Measurements from ENCODE around the gene SALL3. TPM values are rescaled to one million over a fixed set of nuclear protein-coding genes. Genes with fewer than 3 reads are reported as not detected.

SALL3 gene
- total RNA-seq, 1 experiment from 2014 or later: not detected

GRCh38 chr18:79013869-79014268, 34.3 kb downstream of the SALL3 start:
- CTCF ChIA-PET: no interaction called here
- Mint-ChIP-seq H3K9me3 (ENCODE audit: low read depth, unreplicated experiment) (no peaks in the 10 kb centered on the region), H3K36me3 (ENCODE audit: insufficient read depth, unreplicated experiment) (no peaks in the 10 kb centered on the region), H3K27me3 (ENCODE audit: unreplicated experiment) (peaks cover 51% of the 10 kb centered on the region), H3K27ac (ENCODE audit: unreplicated experiment) (no peak overlapping the region), H3K4me3 (ENCODE audit: low read depth, unreplicated experiment) (no peak overlapping the region), H3K4me1 (ENCODE audit: low read depth, unreplicated experiment) (no peaks in the 10 kb centered on the region)
- TF ChIP-seq CTCF (IDR thresholded peaks at IDR 0.05; ENCODE audit: unreplicated experiment): no peak
- intact Hi-C loops (cut with micrococcal nuclease; ENCODE audit: unreplicated experiment): no loop called here
- no peak for DNase-seq
- BruUV-seq (replicated peaks): no TSS peak

- CTCF ChIA-PET: no interaction called here
- TF ChIP-seq CTCF (IDR thresholded peaks at IDR 0.05; ENCODE audit: unreplicated experiment): no peak
- no peak overlapping the region for H3K4me3 Mint-ChIP-seq (ENCODE audit: low read depth, unreplicated experiment)
- no peak for DNase-seq
- H3K36me3 Mint-ChIP-seq (ENCODE audit: insufficient read depth, unreplicated experiment): no peaks in the 10 kb centered on the region
- intact Hi-C loops (cut with micrococcal nuclease; ENCODE audit: unreplicated experiment): no loop called here
- BruUV-seq (replicated peaks): no TSS peak
- H3K27ac Mint-ChIP-seq (ENCODE audit: unreplicated experiment): no peak overlapping the region
- H3K4me1 Mint-ChIP-seq (ENCODE audit: low read depth, unreplicated experiment): no peaks in the 10 kb centered on the region
- peaks cover 39% of the 10 kb centered on the region for H3K27me3 Mint-ChIP-seq (ENCODE audit: unreplicated experiment)
- H3K9me3 Mint-ChIP-seq (ENCODE audit: low read depth, unreplicated experiment): no peaks in the 10 kb centered on the region
Measured at GRCh38 chr18:79018911-79019310, 39.3 kb downstream of the SALL3 start.

- H3K9me3 Mint-ChIP-seq (ENCODE audit: low read depth, unreplicated experiment): no peaks in the 10 kb centered on the region
- peaks cover 29% of the 10 kb centered on the region for H3K27me3 Mint-ChIP-seq (ENCODE audit: unreplicated experiment)
- H3K27ac Mint-ChIP-seq (ENCODE audit: unreplicated experiment): no peak overlapping the region
- BruUV-seq (replicated peaks): no TSS peak
- DNase-seq: no peak
- intact Hi-C loops (cut with micrococcal nuclease; ENCODE audit: unreplicated experiment): no loop called here
- no peak for TF ChIP-seq CTCF (IDR thresholded peaks at IDR 0.05; ENCODE audit: unreplicated experiment)
- no peaks in the 10 kb centered on the region for H3K36me3 Mint-ChIP-seq (ENCODE audit: insufficient read depth, unreplicated experiment)
- no peak overlapping the region for H3K4me3 Mint-ChIP-seq (ENCODE audit: low read depth, unreplicated experiment)
- CTCF ChIA-PET: no interaction called here
- no peaks in the 10 kb centered on the region for H3K4me1 Mint-ChIP-seq (ENCODE audit: low read depth, unreplicated experiment)
Measured at GRCh38 chr18:79019881-79020280, 40.3 kb downstream of the SALL3 start.

GRCh38 chr18:79022603-79023002, 43.0 kb downstream of the SALL3 start:
- no peak for DNase-seq
- H3K4me3 Mint-ChIP-seq (ENCODE audit: low read depth, unreplicated experiment): no peak overlapping the region
- TF ChIP-seq CTCF (IDR thresholded peaks at IDR 0.05; ENCODE audit: unreplicated experiment): no peak
- intact Hi-C loops (cut with micrococcal nuclease; ENCODE audit: unreplicated experiment): no loop called here
- peaks cover 13% of the 10 kb centered on the region for H3K27me3 Mint-ChIP-seq (ENCODE audit: unreplicated experiment)
- no peak overlapping the region for H3K27ac Mint-ChIP-seq (ENCODE audit: unreplicated experiment)
- BruUV-seq (replicated peaks): no TSS peak
- H3K36me3 Mint-ChIP-seq (ENCODE audit: insufficient read depth, unreplicated experiment): no peaks in the 10 kb centered on the region
- H3K4me1 Mint-ChIP-seq (ENCODE audit: low read depth, unreplicated experiment): no peaks in the 10 kb centered on the region
- CTCF ChIA-PET: no interaction called here
- H3K9me3 Mint-ChIP-seq (ENCODE audit: low read depth, unreplicated experiment): peaks cover under 1% of the 10 kb centered on the region

- Mint-ChIP-seq H3K9me3 (ENCODE audit: low read depth, unreplicated experiment) (peaks cover 3% of the 10 kb centered on the region), H3K36me3 (ENCODE audit: insufficient read depth, unreplicated experiment) (no peaks in the 10 kb centered on the region), H3K27ac (ENCODE audit: unreplicated experiment) (no peak overlapping the region), H3K4me1 (ENCODE audit: low read depth, unreplicated experiment) (no peaks in the 10 kb centered on the region), H3K4me3 (ENCODE audit: low read depth, unreplicated experiment) (no peak overlapping the region), H3K27me3 (ENCODE audit: unreplicated experiment) (no peaks in the 10 kb centered on the region)
- CTCF ChIA-PET: no interaction called here
- DNase-seq: no peak
- no TSS peak for BruUV-seq (replicated peaks)
- TF ChIP-seq CTCF (IDR thresholded peaks at IDR 0.05; ENCODE audit: unreplicated experiment): no peak
- intact Hi-C loops (cut with micrococcal nuclease; ENCODE audit: unreplicated experiment): no loop called here
Measured at GRCh38 chr18:79026491-79026890, 46.9 kb downstream of the SALL3 start.

All from Calu3 (cell line).